ENCODE data around the gene STX10.

GRCh38 chr19:13118424-13119193 is 31.6 kb downstream of the STX10 start:
- TF ChIP-seq SUZ12 (IDR thresholded peaks at IDR 0.05; ENCODE audit: extremely low read depth, insufficient read depth, insufficient read length), result no peak
- TF ChIP-seq ZNF274 (IDR thresholded peaks at IDR 0.05; ENCODE audit: low read depth, low read length), result no peak
- no peak for TF ChIP-seq YY1 (IDR thresholded peaks at IDR 0.05; ENCODE audit: insufficient read depth, insufficient read length)

Data from NT2/D1 (cell line).